Right kidney (tissue), 1 donor: ENCODE measurements around the gene AP2A2.

Experiments used
- DNase-seq: peaks from one replicate; pipeline ENCODE4 v3.0.0-alpha.2; 2016

The AP2A2 gene

DNA sequence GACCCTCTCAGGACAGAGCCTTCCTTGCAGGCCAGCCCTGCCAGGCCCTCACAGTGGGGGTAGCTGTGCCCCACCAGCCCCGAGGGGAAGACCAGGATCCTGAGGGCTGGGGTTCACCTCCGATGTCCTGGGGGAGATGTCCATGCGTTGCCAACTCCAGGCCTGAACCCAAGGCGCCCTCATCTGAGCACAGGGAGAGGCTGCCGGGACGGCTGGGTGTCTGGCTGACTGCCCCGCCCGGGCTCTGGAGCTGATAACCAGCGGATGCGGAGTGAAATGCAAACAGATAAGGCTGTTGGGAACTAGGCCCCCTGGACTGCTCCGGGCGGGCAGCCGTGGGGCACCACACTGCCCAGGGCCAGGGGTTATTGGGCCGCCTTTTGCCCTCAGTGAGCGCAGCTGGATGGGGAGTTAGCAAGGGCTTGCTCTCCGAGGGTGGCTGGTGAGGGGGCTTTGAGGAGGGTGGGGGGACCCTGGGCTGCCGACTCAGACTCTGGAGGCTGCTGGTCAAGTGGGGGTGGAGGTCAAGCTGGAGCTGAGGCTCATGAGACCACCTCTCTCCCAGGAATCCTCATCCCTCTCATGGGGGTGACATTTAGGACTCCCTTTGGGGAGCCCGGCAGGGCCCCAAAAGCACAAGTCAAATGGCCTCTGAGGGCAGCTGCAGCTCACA, 116.4 kb downstream of the AP2A2 start:
- DNase-seq, result no peak

GRCh38 chr11:1042626-1043562, 117.2 kb downstream of the AP2A2 start:
- no peak for DNase-seq

- no peak for DNase-seq
Measured at GRCh38 chr11:1043563-1044096, 118.0 kb downstream of the AP2A2 start.

DNA sequence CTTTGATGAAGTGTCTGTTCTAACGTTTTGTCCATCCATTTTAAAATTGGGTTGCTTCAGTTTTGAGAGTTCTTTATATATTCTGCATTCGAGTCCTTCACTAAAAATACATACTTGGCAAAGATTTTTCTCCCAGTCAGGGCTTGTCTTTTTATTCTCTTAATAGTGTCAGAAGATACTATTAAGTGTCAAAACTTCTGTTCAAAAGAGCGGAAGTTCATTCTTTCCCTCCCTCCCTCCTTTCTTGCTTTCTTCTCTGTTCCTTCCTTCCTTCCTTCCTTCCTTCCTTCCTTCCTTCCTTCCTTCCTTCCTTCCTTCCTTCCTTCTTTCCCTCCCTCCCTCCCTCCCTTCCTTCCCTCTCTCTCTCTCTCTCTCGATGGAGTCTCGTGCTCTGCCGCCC, 118.5 kb downstream of the AP2A2 start:
- DNase-seq, result no peak

DNA sequence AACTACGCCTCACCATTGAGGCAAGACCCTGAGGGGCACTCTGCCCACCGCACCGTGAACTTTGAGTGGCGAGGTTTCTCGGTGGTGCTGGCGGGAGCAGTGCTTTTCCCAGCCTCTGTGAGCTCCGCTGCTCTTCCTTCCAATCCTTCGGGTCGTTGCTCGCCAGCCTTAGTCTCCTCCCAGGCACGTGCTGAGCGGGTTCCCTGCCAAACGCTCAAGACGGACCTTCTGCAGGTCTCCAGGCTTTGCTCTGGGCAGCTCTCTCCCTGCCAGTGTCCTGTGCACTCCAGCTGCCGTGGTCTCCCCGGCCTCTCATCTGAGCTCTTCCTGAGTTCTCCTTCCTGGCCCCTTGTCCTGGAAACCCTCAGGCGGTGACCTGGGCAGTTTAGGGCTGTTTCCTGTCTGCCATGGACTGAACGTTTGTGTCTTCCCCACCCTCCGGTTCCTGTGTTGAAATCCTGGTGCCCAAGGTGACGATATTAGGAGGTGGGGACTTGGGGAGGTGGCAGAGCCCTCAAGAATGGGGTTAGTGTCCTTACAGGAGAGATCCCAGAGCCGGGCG, 122.0 kb downstream of the AP2A2 start:
- DNase-seq, result no peak

DNA sequence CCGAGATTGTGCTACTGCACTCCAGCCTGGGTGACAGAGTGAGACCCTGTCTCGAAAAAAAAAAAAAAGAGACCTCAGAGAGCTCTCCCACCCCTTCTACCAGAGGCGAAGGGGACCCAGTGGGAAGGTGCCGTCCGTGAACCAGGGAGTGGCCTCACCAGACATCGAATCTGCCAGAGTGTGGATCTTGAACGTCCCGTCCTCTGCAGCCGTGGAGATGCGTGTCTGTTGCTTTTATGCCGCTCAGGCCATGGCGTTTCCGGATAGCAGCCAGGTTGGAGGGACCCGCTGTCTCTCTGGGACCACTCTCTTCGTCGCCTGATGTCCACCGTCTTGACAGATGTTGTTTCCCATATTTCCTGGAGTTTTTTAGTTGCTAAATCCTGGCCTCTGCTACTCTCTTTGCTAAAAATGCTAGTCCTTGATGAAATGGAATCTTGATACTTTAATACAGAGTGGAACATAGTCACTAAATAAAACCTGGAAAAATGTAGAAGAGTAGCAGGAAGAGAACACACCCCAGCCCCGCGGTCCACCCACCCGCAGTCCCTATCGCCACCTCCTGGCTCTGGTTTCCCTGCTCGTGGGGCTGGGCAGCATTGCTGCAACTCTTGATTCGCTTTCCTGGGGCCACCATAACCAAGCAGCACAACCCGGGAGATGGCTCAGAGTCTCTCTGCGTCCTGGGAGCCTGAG, 122.9 kb downstream of the AP2A2 start:
- DNase-seq, result no peak

DNA sequence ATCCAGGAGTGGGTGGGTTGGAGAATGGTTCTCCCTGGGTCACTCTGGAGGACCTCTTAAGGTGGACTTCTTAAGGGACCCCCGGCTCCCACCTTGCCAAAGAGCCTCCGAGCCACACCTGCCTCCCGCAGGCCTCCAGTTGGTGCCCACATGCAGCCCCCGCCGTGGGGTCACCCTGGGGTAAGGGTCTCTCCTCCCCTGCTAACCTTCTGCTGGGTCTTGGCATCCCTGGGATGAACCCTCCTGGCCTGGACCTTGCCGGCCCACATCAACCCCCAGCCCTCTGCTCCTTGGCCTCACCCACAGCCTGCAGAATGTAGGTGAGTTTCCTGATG, 123.4 kb downstream of the AP2A2 start:
- DNase-seq, result no peak

- DNase-seq, result peak; percentile 4
Measured at GRCh38 chr11:1049431-1049891, 123.8 kb downstream of the AP2A2 start.

- peak; percentile 9 for DNase-seq
Measured at GRCh38 chr11:1049911-1050580, 124.4 kb downstream of the AP2A2 start.

DNA sequence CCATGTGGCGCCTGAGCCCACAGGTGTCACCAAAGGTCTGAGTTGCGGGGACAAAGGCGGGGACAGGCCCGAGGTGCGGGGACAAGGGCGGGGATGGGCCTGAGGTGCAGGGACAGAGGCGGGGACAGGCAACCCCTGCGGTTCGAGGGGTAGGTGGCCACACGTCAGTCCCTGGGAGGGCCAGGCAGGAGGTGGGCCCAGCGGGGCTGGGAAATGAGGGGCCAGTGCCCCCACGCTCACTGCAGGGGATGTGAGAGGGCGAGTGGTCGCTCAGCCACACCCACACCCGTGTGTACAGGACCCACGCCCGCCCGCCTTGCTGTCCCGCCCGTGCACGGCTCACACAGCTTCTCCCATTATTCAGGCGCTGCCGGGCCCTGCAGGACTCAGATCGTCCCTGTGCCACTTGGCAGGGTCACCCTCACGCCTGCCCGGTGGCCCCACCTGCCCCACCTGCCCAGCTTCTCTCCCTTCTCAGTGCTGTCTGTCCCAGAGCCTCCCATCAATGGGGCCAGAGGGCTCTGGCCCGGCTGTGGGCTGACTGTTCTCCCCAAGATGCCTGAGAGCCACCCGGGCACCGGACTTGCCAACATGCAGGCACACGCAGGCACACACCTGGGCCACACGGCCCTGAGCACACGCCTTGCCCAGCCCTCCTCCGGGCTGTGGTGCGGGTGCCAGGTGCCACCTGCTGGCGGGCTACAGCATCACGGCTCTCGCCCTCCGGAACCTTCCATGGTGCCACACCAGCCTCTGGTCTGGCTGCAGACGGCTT, 125.1 kb downstream of the AP2A2 start:
- DNase-seq, result peak; percentile 77

GRCh38 chr11:1051356-1052132, 125.9 kb downstream of the AP2A2 start:
- peak; percentile 5 for DNase-seq

DNA sequence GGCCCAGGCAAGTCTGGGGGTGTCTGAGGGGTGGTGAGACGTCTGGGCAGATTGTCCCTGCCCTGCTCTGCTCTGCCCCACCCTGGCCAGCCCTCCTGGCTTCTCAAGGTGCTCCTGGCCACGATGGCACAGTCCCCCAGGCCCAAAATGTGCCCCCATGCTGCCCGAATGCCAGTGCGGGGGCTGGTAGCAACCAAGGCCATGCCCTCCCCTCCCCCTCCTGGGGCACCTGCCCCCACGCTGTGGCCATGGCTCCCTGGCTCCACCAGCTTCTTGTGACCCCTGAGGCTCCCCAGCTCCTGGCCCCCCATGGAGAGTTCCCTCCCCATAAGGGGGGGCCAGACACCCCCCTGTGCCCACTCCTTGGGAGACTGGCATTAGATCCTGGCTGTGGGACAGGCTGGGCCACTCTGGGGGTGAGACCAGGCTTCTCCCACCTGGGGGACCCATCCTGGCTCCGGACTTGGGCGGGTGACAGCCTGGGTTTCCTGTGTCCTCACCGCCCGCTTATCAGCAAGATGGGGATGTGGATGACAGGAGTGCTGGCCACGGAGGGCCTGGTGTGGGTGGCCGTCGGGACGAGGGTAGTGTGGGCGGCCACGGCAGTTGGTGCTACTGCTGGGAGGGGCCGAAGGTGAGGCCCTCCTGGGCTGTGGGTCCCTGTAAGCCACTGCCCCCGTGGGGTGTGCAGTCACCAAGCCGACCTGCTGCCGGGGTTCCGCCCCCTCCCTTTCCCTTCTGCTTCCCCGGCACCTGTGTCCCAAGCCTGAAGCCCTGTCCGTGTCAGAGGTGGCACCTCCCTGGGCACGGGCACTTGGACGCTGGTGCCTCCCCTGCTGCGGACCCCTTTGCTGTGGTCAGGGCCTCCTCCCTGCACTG, 126.7 kb downstream of the AP2A2 start:
- DNase-seq, result peak; percentile 12

DNA sequence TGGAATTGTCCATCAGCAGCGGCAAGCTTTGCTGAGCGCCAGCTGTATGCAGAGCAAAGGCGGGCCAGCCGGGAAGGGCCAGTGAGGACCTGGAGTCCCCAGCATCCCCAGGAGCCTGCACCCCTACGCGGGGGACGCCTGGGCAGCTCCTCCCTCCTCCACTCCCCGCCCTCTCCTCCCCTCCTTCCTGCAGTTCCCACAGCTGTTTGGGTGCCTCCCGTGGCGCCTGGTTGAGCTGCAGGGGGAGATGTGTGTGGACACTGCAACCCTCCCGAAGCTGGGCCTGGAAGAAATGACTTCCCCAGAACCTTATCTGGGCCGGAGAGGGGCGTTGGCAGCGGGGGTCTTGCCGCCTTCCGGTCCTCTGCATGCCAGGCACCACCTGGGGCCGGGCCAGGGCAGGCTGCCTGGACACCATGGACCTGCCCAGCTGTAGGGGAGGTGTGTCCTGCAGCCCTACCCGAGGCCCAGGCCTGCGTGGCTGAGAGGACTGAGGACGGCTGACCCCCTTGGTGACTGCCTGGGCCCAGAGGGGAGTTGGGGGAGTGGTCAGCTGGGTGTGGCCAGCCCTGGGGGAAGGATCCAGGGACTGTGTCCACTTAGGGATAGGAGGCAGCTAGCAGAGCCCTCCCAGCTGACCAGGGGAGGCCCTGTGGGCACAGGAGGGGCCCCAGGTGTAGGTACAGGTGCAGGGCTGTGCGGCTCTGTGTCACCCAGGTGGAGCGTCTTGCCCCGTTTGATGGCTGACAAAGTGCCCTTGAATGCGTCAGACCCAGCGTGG, 127.6 kb downstream of the AP2A2 start:
- peak; percentile 18 for DNase-seq

DNA sequence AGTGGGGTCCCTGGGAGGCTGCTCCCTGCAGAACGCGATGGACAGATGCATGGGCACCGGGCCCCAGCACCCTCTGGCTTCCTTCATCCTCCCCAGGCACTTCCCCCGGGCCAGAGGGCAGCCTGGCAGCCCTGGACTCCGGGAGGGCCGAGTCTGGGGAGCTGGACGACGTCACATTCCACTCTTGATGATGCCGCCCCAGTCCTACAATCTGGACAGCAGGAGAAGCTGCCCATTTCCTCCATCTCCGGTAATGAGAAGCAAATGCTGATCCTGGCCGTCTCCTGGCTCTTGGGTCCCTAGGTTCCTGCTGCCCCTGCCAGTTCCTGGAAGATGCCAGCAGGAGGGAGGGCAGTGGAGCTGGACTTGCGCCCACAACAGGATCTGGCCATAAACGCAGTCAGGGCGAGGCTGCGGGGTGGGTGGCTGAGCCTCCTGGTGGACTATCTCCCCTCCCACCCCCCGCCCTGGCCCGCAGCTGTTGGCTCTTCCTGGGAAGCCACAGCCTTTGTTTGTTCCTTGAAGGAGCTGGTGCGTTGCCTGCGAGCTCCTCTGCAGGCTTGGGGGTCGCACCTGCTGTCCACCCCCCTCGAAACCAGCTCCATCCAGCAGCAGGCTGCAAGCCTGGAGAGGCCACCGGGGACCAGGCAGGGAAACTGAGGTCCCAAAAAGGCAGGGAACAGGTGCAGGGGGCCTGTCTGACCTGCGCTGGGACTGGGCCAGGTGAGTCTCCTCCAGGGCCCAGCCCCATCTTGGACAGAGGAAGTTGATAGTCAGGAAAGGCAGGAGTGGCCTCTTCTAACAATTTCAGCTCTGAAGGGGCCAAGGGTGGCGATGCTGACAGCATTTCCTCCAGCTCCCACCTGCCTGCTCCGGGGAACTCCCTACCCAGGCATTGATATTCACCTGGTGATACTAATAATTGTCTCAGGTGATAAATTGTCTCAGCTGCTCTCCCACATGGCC, 128.8 kb downstream of the AP2A2 start:
- peak; percentile 21 for DNase-seq

DNA sequence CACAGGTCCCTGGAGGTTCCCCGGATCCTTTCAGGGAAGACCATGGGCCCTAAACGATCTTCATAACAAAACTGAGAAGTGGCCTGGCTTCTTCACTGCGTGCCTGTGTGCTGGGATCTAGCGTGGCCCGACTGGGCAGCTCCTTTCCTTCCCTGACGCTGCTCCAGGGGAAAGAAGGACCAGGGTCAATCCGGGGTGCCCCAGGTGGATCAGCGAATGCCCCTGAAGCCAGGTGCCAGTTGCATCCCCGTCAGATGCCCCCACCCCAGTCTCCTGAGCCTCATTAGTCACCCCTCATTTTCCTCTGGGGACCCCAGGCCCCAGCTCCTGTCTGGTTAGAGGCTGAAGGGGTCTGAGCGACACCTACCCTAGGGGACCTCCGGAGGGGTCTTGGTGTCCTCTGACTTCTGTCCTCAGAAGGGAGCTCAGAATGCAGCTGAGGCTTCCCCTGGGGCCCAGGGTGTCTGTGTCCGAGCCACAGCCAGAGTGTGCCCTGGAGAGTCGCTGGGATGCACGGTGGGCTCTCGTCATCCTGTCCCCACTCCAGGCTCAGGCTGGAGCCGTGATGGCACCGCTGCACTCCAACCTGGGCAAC, 129.5 kb downstream of the AP2A2 start:
- DNase-seq, result no peak

DNA sequence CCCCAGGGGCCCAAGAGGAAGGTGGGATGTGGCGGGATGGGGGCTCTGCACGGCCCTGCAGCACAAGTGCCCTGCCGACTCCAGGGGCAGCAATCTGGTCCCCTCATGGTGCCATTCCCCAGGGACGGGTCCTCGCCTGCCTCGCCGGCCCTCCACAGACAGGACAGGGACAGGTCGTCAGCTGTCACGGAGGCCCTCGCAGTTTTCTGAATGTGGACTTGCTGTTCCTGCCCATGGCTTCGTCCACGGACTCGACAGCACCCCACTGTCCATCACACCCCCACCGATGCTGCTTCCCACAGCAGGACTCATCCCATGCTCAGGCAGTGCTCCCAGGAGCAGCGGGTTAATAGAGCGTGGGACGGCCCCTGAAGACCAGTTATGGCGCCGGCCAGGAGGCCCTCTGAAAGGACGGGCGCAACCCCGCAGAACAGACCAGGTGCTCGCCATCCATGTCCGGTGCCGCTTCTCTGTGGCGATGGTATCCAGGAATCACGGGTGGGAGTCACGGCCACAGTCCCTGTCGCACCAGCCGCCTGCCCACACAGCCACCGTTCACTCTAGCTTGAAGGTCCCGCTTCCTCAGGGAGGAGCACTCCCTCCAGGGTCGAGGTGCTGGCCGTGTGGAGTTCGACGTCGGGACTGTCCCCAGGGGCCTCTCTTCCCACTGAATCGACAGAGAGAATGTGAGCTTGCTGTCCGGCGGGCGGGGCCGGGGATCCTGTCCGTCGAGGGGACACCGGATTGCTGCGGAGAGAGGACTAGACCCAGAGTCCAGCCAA, 130.5 kb downstream of the AP2A2 start:
- DNase-seq, result peak; percentile 6
